ENCODE measurements around the gene TJP3. TPM values are rescaled to one million over a fixed set of nuclear protein-coding genes. Genes with fewer than 3 reads are reported as not detected.

The TJP3 gene
- total RNA-seq, 1 donor from 2014 or later = 3.1 TPM

GRCh38 chr19:3679138-3679537 is 29.0 kb upstream of the TJP3 start:
- peaks cover 17% of the 10 kb centered on the region for H3K27me3 Mint-ChIP-seq (ENCODE audit: unreplicated experiment)
- DNase-seq = no peak
- peaks cover 26% of the 10 kb centered on the region for H3K4me1 Mint-ChIP-seq (ENCODE audit: low read depth, unreplicated experiment)
- no peaks in the 10 kb centered on the region for H3K36me3 Mint-ChIP-seq (ENCODE audit: unreplicated experiment)
- H3K27ac Mint-ChIP-seq (ENCODE audit: unreplicated experiment) = no peak overlapping the region
- no peak overlapping the region for H3K4me3 Mint-ChIP-seq (ENCODE audit: unreplicated experiment)
- H3K9me3 Mint-ChIP-seq (ENCODE audit: unreplicated experiment) = peaks cover 22% of the 10 kb centered on the region
- no peak for TF ChIP-seq CTCF (IDR thresholded peaks at IDR 0.05; ENCODE audit: partially characterized antibody, unreplicated experiment)

GRCh38 chr19:3679581-3679980 is 28.6 kb upstream of the TJP3 start:
- Mint-ChIP-seq H3K27ac (ENCODE audit: unreplicated experiment) (peak overlapping the region; percentile 48), H3K27me3 (ENCODE audit: unreplicated experiment) (peaks cover 17% of the 10 kb centered on the region), H3K4me1 (ENCODE audit: low read depth, unreplicated experiment) (peaks cover 27% of the 10 kb centered on the region), H3K36me3 (ENCODE audit: unreplicated experiment) (no peaks in the 10 kb centered on the region), H3K9me3 (ENCODE audit: unreplicated experiment) (peaks cover 23% of the 10 kb centered on the region), H3K4me3 (ENCODE audit: unreplicated experiment) (peak overlapping the region; percentile 46)
- no peak for DNase-seq
- no peak for TF ChIP-seq CTCF (IDR thresholded peaks at IDR 0.05; ENCODE audit: partially characterized antibody, unreplicated experiment)

- DNase-seq = no peak
- Mint-ChIP-seq H3K36me3 (ENCODE audit: unreplicated experiment) (no peaks in the 10 kb centered on the region), H3K9me3 (ENCODE audit: unreplicated experiment) (peaks cover 28% of the 10 kb centered on the region), H3K27ac (ENCODE audit: unreplicated experiment) (peak overlapping the region; percentile 29), H3K4me3 (ENCODE audit: unreplicated experiment) (no peak overlapping the region), H3K27me3 (ENCODE audit: unreplicated experiment) (peaks cover 19% of the 10 kb centered on the region), H3K4me1 (ENCODE audit: low read depth, unreplicated experiment) (peaks cover 27% of the 10 kb centered on the region)
- no peak for TF ChIP-seq CTCF (IDR thresholded peaks at IDR 0.05; ENCODE audit: partially characterized antibody, unreplicated experiment)
These were observed 27.2 kb upstream of the TJP3 start for GRCh38 chr19:3680939-3681338.

GRCh38 chr19:3682286-3682685 is 25.9 kb upstream of the TJP3 start:
- no peak for DNase-seq
- Mint-ChIP-seq H3K27ac (ENCODE audit: unreplicated experiment) (peak overlapping the region; percentile 98), H3K36me3 (ENCODE audit: unreplicated experiment) (no peaks in the 10 kb centered on the region), H3K4me1 (ENCODE audit: low read depth, unreplicated experiment) (peaks cover 30% of the 10 kb centered on the region), H3K4me3 (ENCODE audit: unreplicated experiment) (peak overlapping the region; percentile 49), H3K9me3 (ENCODE audit: unreplicated experiment) (peaks cover 27% of the 10 kb centered on the region), H3K27me3 (ENCODE audit: unreplicated experiment) (peaks cover 23% of the 10 kb centered on the region)
- TF ChIP-seq CTCF (IDR thresholded peaks at IDR 0.05; ENCODE audit: partially characterized antibody, unreplicated experiment) = no peak

- Mint-ChIP-seq H3K4me3 (ENCODE audit: unreplicated experiment) (peak overlapping the region; percentile 67), H3K9me3 (ENCODE audit: unreplicated experiment) (peaks cover 27% of the 10 kb centered on the region), H3K36me3 (ENCODE audit: unreplicated experiment) (no peaks in the 10 kb centered on the region), H3K4me1 (ENCODE audit: low read depth, unreplicated experiment) (peaks cover 31% of the 10 kb centered on the region), H3K27me3 (ENCODE audit: unreplicated experiment) (peaks cover 25% of the 10 kb centered on the region), H3K27ac (ENCODE audit: unreplicated experiment) (peak overlapping the region; percentile 98)
- TF ChIP-seq CTCF (IDR thresholded peaks at IDR 0.05; ENCODE audit: partially characterized antibody, unreplicated experiment) = no peak
- peak; percentile 76 for DNase-seq
These were observed 25.3 kb upstream of the TJP3 start for GRCh38 chr19:3682741-3683404.

All from glutamatergic neuron (in vitro differentiated cells).